GM18858 (cell line): ENCODE measurements around the gene NR2E1.

Source experiments
- ATAC-seq: cut with Tn5 transposase; IDR thresholded peaks from one replicate; pipeline ENCODE4 v1.9.1; 2021; ENCODE audit not compliant: unreplicated experiment

The NR2E1 gene

DNA sequence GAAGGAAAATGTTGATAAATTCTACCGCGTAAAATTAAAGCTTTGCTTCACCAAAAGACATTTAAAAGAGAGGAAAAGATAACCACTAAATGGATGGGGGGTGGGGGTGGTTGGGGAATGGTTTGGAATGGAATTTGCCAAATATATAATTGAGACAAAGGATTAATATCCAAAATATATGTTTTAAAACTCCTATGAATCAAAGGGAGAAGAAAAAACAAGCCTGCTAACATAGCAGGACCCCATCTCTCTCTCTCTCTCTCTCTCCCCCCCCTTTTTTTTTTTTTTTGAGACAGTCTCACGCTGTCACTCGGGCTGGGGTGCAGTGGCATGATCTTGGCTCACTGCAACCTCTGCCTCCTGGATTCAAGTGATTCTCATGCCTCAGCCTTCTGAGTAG is 13.4 kb upstream of the NR2E1 start:
- no peak for ATAC-seq

DNA sequence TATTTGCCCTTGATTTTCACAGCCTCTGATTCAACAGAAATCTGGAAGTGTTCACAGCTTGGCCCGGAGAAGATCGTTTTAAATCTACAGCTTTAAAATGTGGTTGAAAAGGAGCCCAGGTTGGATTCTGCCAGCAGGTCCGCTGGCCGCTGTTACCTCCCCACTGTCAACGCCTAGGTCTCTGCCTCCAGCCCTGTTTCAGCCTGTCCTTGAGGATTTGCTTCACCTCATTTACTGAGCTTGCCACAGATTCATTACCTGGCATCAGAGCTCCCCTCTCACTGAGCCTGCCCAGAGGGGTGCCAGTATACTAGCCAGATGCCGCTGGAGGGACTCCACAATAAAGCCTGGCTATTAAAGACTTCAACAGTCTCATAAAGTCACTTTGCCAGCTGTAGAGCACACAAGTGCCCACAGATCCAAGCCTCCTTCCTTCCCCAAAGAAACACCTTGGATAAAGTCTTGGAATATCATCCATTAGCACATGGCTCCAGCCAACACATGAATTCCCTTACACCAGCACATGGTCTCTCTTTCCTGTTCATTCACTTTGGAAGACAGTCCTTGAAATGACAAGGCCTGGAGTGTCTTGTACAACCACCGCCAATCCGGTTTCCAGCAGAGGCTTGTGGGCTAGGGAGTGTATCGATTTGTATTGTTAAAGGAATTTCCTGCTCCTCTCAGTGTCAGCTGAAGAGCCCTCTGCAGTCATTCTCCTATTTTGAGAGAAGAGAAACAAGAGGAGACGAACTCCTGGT is 9.5 kb upstream of the NR2E1 start:
- ATAC-seq = no peak

DNA sequence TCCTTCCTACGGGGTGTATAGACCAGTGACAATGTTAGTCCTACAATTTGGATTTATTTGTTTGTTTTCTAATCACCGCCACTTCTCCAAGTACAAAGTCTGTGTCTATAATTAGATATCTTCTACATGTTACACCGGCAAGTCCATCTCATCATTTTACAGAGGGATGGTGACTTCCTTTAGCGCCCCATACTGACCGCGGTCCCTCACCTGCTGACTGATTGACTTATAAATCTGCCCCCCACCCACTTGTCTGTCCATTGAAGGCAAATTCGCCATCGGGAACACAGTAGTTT is 8.9 kb upstream of the NR2E1 start:
- no peak for ATAC-seq

DNA sequence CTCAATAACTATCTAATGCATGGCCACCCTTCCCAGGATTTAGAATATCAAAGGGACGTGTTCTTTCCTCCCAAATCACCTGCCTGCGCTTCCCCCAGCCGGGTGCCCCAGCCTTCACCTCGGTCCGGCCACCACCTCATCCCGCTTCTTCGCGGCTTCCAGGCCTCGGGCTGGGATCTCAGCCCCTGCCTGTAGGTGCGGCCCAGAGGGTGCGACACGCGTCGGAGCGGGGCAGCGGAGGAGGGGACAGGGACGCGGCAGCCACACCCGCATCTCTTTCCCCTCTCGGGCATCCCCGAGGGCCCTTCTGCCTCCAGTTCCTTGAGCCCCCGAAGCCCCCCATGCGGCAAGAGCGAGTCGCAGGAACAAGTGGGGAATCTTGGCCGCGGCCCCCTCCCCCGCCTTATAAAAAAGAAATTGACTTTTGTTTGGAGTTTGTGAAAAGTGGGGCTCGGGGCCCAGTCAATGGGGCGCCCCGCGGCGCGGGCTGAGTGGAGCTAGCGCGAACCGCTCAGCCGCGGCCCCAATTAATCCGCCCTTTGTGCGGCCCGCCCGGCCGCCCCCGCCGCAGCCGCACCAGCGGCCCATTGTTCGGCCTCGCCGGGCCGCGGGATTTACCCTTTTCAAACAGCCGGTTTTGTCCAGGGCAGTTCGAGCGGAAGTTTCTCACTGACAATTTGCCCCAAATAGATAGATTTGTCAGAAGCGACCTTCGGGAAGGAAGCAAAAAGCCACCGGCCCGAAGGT is 8.4 kb upstream of the NR2E1 start:
- no peak for ATAC-seq

DNA sequence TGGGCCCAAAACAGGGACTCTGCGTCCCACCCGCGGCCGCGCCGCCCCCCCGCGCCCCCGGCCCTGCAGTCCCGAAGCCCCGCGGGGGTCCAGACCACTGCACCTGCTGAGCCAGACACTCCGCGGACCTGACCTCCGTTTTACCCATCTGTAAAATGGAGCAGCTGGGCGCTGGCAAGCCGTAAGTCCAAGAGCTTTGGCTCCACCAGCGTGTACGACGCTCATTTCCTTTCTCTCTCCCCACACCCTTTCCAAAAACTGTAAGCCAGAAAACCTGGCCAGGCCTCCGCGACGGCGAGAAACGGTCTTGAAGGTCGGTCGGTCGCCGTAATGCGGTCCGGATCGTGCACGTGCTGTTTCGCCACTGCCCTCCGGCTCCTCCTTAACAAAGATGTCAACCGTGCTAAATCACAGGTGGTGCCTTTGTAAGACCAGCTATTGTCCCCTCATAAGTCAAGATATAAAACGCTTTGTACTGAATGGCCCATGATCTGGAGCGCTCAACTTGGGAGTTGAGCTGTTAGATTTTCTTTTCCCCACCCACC is 7.8 kb upstream of the NR2E1 start:
- ATAC-seq = no peak

DNA sequence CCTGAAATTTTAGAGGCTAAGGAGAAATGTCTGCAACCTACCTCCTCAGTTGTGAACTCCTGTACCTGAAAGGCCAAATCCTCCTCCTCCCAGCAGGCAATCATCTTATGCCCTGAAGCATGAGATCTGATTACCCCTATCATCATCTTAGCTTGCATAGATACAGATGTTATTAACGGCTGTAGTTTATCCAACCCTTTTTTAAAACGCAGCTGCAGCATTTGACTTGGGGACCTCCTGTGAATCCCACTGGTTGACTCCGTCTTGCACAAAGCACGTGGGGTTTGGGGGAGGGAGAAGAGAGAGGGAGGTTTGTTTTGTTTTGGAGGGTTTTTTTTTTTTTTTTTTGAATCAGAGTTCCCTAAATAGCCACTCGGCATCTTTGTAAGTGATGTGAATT is 5.8 kb upstream of the NR2E1 start:
- no peak for ATAC-seq

DNA sequence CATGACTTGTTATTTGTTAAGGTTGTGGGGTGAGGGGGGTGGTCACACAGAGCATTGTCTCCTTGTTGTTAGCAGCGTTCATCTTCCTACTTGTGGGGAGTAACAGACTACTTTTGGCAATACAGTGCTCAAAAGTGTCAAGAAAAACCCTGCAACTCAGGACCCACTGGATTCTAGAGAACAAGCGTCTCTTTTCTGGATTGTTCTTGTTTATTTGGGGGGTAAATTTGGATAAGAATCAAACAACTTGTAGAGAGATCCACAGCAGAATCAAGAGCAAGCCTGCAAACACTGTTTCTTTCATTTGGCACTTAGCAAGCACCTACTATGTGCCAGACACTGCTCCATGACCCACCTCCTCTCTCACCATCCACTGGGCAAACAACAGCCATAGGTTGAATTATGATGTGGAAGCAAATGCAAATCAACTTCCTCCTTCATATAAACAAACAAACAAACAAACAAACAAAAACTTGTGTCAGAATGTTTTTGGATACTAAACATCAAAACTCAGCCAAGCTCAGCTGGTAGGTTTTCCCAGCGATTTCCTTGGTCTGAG is 4.0 kb upstream of the NR2E1 start:
- ATAC-seq = no peak

DNA sequence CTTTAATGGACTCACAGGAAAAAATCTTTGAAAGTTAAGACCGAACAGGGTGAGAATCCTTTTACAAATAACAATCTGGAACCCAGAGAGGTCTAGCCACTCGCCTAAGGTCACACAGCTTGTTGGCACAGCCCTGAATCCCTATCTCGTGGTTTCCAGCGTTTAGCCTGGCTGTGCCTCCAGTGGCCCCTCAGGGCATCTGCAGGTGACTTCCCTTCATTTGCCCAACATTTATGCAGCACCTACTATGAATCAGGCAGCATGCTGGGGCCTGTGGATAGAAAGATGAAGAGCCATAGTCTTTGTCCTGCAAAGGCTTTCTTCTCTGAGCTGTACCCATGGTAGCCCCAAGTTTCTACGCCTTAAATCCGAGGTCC is 2.6 kb upstream of the NR2E1 start:
- no peak for ATAC-seq

DNA sequence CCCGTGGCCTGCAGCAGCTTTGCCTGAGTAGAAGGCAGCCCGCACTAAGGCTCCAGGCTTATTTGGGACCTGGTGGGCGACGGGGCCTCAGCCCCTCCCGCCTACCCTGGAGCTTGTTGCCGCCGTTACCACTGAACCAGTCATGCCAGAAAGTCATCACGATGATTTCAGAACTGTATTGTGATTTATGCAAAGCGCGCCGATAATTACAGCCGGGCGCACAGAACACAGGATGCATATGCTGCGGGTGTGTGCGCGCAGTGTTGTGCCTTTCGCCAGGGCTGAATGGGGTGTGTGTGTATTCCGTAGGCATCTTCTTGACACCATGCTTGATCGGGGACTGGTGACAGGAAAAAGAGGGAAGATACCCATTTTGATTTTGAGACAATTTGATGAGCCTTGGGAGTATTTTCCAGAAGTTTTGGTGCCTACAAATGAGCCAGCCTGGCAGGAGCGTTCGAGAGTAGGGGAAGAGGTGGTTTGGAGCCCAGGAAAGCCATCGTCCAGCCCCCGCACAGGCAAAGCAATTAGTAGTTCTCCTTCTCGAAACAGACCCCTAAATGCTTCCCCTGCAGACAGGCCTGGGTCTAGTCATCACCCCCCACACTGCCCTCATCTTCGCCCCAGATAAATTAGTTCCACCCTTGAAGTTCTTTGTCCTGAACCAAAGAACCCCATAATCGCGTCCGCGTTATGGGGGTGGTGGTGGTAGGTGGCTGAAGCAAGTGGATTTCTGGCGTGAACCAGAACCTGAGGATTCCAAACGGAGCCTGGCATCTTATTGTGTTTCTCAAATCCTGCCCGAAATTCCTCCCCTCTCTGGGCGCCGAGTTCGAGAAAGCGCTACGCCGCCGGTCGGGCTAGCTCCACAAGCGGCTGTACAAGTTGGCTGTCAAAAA is 1.9 kb upstream of the NR2E1 start:
- ATAC-seq = no peak

DNA sequence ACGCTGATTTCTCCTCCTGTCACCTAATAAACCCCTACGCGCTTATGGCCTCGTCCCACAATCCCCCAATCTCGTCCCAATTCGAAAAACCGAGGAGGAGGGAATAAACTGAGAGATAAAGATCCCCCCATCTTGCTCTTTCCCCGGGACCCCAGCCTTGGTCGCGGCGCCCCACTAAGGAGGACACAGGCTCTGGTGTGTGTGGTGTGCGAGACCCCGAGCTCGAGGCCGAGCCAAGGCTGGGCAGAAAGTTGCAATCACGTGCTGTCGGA is 1.3 kb upstream of the NR2E1 start:
- ATAC-seq = no peak

DNA sequence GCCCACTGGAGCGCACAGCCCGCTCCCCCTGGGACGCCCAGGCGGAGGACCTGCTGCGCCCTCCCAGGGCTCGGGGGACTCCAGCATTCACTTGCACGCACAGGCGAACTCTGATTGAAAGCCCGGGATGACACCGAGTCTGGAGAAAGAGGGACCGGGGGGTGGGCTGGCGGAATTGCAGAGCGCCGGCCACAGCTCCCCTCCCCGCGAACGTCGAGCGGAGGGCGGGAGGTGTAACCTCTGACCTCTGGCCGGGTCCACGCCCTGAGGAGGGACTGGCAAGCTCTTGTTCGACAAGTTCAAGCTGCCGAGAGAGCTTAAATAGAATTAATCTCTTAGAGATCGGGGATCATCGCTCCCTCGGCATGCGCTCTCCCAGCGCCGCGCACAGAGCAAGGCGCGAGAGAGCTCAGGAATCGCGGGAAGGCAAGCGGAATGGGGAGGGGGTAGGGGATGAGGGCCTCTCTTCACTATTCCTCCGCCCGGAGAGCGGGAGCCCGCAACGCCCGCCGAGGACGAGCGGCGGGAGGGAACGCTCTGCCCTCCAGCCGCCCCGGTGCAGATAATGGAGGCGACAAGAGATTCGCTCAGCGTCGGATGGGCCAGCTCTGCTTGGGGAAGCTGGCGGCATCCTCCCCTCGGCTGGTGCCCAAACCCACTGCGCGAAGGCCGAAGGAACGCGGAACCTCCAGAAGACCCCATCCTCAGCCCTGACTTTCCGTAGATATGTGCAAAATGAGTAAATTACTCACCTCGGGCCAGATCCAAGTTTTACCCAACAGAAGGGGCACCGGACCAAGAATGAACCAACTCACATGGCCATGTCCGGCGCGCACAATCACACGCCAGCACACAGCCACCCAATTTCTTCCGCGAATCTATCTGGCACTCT is 761 bp upstream of the NR2E1 start:
- no peak for ATAC-seq

DNA sequence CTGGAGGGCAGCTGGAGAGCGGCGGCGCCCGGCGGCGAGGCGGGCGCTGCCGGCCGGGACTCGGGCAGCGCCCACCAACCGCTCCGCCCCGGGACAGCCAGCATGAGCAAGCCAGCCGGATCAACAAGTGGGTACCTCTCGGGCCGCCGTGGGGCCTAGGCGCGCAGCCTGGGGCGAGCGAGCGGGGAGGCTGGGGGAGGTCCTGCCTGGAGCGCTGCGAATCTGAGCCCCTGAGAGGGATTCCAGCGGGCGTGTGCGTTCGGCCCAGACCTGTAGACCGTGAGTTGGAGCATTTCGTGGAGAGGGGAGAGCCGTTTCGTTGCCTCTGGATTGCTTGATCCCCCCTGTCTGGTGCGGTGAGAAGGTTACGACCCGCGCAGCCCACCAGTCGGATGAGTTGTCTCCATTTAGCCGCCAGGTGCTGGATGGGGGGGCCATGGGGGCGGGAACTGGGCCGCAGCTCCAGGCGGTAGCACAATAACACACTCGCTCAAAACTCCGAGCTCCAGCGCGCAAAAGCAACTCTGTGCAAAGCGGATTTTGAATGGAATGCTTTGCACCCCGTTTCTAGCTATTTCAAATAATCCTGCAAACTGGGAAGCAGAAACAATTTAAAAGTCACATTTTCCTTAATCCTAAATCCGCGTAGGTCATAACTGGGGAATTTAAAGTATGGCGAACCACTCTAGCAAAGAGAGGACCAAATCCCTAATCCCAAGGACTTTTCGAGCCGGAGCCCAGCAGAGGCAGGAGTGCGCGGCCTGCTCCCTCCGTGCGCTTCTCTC is 1.0 kb downstream of the NR2E1 start:
- no peak for ATAC-seq

DNA sequence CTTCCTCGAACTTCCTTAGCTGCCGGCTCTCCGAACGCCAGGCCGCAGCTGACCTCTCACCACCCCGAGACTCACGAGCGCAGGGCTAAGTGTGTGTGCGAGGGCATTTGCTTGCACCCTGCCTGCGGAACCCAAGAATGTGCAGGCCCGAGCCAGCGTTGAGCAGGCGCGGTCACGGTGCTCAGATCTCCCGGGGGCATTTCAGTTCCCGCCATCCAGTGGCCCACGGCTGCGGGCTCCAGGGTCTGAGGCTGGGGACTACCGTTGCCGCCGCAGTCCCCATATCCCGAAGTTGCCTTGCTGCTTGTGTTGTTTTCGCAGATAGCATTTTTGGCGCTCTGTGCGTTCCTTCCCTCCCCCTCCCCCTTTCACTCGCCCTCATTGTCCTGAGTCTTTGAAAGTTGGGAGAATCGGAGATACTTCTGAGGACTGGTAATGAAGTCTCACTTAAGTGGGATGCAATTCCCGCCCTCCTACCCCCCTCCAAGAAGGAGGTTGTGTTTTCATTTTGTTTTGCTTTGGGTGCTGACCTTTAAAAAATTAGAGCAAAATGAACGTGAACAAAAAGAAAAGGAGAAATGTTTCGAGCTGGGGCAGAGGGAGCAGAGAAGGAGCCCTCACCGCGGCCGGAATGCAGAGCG is 1.7 kb downstream of the NR2E1 start:
- ATAC-seq = no peak

DNA sequence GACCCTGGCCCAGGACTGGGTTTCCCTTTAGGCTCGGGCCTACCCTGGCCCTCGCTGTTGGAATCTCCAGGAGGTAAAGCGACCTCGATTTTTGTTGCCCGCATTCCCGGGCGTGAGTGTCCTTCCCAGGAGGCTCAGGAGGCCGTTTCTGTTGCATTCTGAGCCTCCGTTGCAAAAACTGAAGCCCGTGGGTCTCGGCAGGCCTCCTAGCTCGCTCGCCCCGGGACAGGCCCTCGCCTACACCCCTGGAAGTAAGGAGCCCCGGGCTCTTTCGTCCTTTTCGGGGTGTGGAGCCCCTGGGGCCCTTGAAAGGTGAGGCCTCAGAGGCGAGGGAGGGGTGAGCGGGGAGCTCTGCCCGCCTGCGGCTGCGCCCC is 2.3 kb downstream of the NR2E1 start:
- no peak for ATAC-seq

DNA sequence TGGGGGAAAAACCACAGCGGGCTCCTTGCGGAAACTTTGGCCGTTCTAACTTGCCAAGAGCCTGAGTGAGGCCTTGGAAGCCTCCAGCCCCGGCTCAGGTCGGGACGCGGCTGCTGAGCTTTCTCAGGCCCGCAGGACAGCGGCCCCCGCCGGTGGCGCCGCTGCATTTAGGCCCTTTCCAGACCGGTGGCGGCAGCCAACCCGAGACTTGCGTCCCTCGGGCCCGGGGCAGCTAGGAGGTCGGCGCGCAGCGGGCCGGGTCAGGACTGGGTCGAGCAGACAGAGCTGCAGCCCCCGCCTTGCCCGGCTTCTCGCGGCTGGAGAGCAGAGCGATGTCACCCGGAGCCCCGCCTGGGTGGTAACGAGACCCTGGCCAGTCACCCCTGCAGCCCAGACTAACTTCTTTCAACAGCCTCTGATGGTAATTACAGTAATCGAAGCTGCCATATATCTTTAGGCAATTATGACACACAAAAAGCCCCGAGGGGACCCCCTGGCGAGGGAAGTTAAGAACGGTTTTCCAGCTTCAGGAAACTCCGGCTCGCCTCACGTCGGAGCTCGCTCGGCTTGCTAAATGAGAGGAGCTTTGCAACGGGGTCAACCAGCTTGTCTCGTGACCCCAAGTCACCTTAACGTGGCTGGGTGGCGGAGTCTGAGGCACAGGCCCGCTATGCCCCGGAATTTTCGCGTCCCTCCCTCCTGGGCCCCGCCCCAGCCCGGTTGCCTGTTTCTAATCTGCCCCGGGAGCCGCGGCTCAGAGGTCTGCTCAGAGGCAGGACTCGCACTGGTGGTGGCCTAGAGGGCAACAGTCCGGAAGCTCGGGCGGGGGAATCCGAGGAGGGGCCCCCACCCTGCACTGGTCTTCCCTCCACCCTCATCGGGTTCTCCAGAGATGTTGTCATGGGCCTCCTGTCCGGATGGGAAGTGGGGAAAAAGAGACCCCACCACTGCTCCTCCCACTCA is 3.0 kb downstream of the NR2E1 start:
- ATAC-seq = no peak

DNA sequence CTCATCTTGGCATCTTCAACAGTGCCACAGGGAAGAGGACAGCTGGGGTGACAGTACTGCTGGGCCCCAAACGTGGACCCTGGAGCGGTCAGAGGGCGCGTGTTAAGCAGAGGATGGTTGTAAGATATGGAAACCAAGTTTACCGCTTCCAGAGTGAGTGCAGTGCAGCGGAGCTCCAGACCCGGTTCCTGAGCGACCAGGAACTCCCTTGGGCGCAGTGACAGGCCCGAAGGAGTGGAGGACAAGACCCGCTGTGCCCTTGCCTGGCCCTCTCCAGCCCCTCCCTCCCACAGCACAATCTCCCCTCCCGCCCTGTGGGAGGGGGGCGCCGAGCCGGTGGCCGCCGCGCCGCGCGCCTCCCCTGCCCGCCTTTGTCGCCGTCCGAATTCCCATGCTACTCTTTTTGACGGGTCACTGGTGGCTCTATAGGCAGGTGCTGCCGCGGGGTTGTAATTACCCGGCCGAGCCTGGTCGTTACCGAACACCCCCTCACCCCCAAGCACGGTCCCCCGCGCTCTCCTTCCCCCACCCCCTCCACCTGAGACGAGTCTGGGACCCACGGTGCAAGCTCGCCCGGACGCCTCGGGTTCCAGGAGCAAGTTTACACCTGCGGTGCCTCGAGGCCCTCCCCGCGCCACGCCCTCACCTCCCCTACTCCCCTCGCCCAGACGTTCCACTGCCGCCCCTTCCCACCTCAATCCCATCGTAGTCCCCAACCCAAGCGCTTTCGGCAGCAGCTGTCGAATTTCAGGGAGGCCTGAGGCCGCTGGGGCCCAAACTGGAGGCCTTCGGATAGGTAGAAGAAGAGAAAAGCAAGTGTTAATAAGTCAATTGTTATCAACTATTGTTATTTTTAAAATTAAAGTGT is 3.9 kb downstream of the NR2E1 start:
- ATAC-seq = no peak
